Smooth muscle cell (in vitro differentiated cells): ENCODE data around the gene NCOR1. TPM values are rescaled to one million over a fixed set of nuclear protein-coding genes. Genes with fewer than 3 reads are reported as not detected.

Experiments used
- DNase-seq: peaks from one replicate; lab custom pipeline; 2025; ENCODE audit not compliant: unreplicated experiment; lab: John Stamatoyannopoulos, UW
- H2AFZ ChIP-seq: fragments of 200-600 bp; sonication (generic); 2 replicates; pipeline ENCODE4 v1.6.0; 2016; ENCODE audit warnings: antibody characterized with exemption, low read depth, mild to moderate bottlenecking
- H3F3A ChIP-seq: fragments of 200-600 bp; sonication (generic); 2 replicates; pipeline ENCODE4 v1.6.0; 2017; ENCODE audit warnings: antibody characterized with exemption, low read depth
- H3K27ac ChIP-seq: fragments of 200-600 bp; sonication (generic); 2 replicates; pipeline ENCODE4 v1.5.1; 2016; ENCODE audit warnings: low read depth, mild to moderate bottlenecking
- H3K27me3 ChIP-seq: fragments of 200-600 bp; sonication (generic); 2 replicates; pipeline ENCODE4 v1.6.1; 2016; ENCODE audit warnings: low read depth, mild to moderate bottlenecking
- H3K36me3 ChIP-seq: fragments of 200-600 bp; sonication (generic); 2 replicates; pipeline ENCODE4 v1.5.1; 2016; ENCODE audit warnings: low read depth
- H3K4me1 ChIP-seq: fragments of 200-600 bp; sonication (generic); 2 replicates; pipeline ENCODE4 v1.5.1; 2016; ENCODE audit warnings: low read depth
- H3K4me2 ChIP-seq: fragments of 200-600 bp; sonication (generic); 2 replicates; pipeline ENCODE4 v1.6.0; 2016; ENCODE audit warnings: mild to moderate bottlenecking
- H3K4me3 ChIP-seq: fragments of 200-600 bp; sonication (generic); 2 replicates; pipeline ENCODE4 v1.5.1; 2016; ENCODE audit warnings: mild to moderate bottlenecking
- H3K79me2 ChIP-seq: fragments of 200-600 bp; sonication (generic); 2 replicates; pipeline ENCODE4 v1.6.0; 2016; ENCODE audit warnings: low read depth, mild to moderate bottlenecking
- H3K9ac ChIP-seq: fragments of 200-600 bp; sonication (generic); 2 replicates; pipeline ENCODE4 v1.6.0; 2016; ENCODE audit warnings: low read depth
- H3K9me3 ChIP-seq: fragments of 200-600 bp; sonication (generic); replicated peaks from 2 replicates; pipeline ENCODE4 v1.5.1; 2016; ENCODE audit warnings: low read depth
- H4K20me1 ChIP-seq: fragments of 200-600 bp; sonication (generic); 2 replicates; pipeline ENCODE4 v1.6.0; 2016; ENCODE audit warnings: low read depth
- CTCF ChIP-seq: fragments of 200-600 bp; sonication (generic); IDR thresholded peaks from 2 replicates; pipeline ENCODE4 v1.5.1; 2017; ENCODE audit warnings: borderline replicate concordance, mild to moderate bottlenecking, antibody characterized with exemption; ENCODE audit not compliant: insufficient read depth, poor library complexity, severe bottlenecking
- WGBS: methylation state at CpG from one replicate; pipeline ENCODE4 v1.1.7; 2016; ENCODE audit warnings: low lambda C conversion rate; 5-methylcytosine and 5-hydroxymethylcytosine counted together
- polyA plus RNA-seq: library from polyadenylated mRNA; unstranded; fragments of >200 nt; fragmentation: Nextera tagmentation; extraction: Ambion mirVana; gene quantifications from 2 replicates; pipeline ENCODE4 v1.2.1, GENCODE V29; 2016
- total RNA-seq: library from RNA; depleted of rRNA; stranded (reverse); fragments of >200 nt; gene quantifications from 2 replicates; pipeline ENCODE4 v1.2.3, GENCODE V29; 2014

The NCOR1 gene
- total and polyA plus RNA-seq, 2 experiments from 2014 or later, result 79.1 to 119 TPM

- no peaks in the 10 kb centered on the region for H3K27me3 ChIP-seq
- DNase-seq, result no peak
- no peaks in the 10 kb centered on the region for H3K4me1 ChIP-seq
- H3K27ac ChIP-seq, result no peak overlapping the region
- H3F3A ChIP-seq, result peaks cover 1% of the 10 kb centered on the region
- TF ChIP-seq CTCF, result no peak
- no peak overlapping the region for H3K4me2 ChIP-seq
- H2AFZ ChIP-seq, result no peak overlapping the region
- H3K36me3 ChIP-seq, result peaks cover 27% of the 10 kb centered on the region
- WGBS, result 65% methylated on average over 4 of the region's 4 CpGs
- H3K9me3 ChIP-seq, result no peaks in the 10 kb centered on the region
- H3K79me2 ChIP-seq, result peaks cover 7% of the 10 kb centered on the region
- H3K4me3 ChIP-seq, result no peak overlapping the region
- peaks cover 8% of the 10 kb centered on the region for H4K20me1 ChIP-seq
- no peak overlapping the region for H3K9ac ChIP-seq
Observed at GRCh38 chr17:16091773-16092172, 123.6 kb downstream of the NCOR1 start.

- no peak for DNase-seq
Observed at GRCh38 chr17:16086957-16087356, 128.4 kb downstream of the NCOR1 start.

GRCh38 chr17:16085066-16085699, 130.2 kb downstream of the NCOR1 start:
- no peak for DNase-seq
- Histone ChIP-seq H3K27ac (peak overlapping the region; percentile 55), H3K4me2 (peak overlapping the region; percentile 54)

More at GRCh38 chr17:16086957-16087356, 128.4 kb downstream of the NCOR1 start:
- H3K36me3 ChIP-seq, result peaks cover 19% of the 10 kb centered on the region
- H3K27me3 ChIP-seq, result no peaks in the 10 kb centered on the region
- peak overlapping the region; percentile 54 for H3K4me2 ChIP-seq
- peaks cover 15% of the 10 kb centered on the region for H4K20me1 ChIP-seq
- 81% methylated on average over 10 of the region's 10 CpGs for WGBS
- TF ChIP-seq CTCF, result no peak
- H3K4me3 ChIP-seq, result no peak overlapping the region
- H3K9me3 ChIP-seq, result no peaks in the 10 kb centered on the region
- H2AFZ ChIP-seq, result no peak overlapping the region
- peaks cover 4% of the 10 kb centered on the region for H3F3A ChIP-seq
- H3K79me2 ChIP-seq, result peaks cover 24% of the 10 kb centered on the region
- no peaks in the 10 kb centered on the region for H3K4me1 ChIP-seq
- peak overlapping the region; percentile 15 for H3K27ac ChIP-seq
- H3K9ac ChIP-seq, result no peak overlapping the region

More at GRCh38 chr17:16085066-16085699, 130.2 kb downstream of the NCOR1 start:
- no peak overlapping the region for H3K9ac ChIP-seq
- H3K79me2 ChIP-seq, result peaks cover 28% of the 10 kb centered on the region
- no peak overlapping the region for H3K4me3 ChIP-seq
- peaks cover 15% of the 10 kb centered on the region for H4K20me1 ChIP-seq
- peaks cover 2% of the 10 kb centered on the region for H3K36me3 ChIP-seq
- H3F3A ChIP-seq, result peaks cover 4% of the 10 kb centered on the region
- 55% methylated on average over 1 of the region's 1 CpG for WGBS
- H2AFZ ChIP-seq, result no peak overlapping the region
- H3K27me3 ChIP-seq, result no peaks in the 10 kb centered on the region
- no peaks in the 10 kb centered on the region for H3K9me3 ChIP-seq
- no peaks in the 10 kb centered on the region for H3K4me1 ChIP-seq
- no peak for TF ChIP-seq CTCF
